CD14-positive monocyte (primary cell): ENCODE data around the gene HSPB1. TPM values are rescaled to one million over a fixed set of nuclear protein-coding genes. Genes with fewer than 3 reads are reported as not detected.

Source experiments
- DNase-seq, 3 donors: peaks; one replicate each; pipeline ENCODE4 v3.0.0-alpha.2; 2011 to 2022
- H2AFZ ChIP-seq: 2 replicates; pipeline ENCODE4 v1.6.0; 2012; ENCODE audit warnings: mild to moderate bottlenecking, low read depth, low read length, inconsistent platforms; ENCODE audit not compliant: insufficient read depth, poor library complexity, severe bottlenecking
- H3K27ac ChIP-seq, 2 donors: 1 replicate in 1 of 2; 2 replicates in 1 of 2; pipeline ENCODE4 v1.5.1; 2012 to 2013; ENCODE audit warnings: low read length in 2 of 2, control low read depth in 1 of 2, inconsistent platforms in 1 of 2, low read depth in 1 of 2, mild to moderate bottlenecking in 1 of 2
- H3K27me3 ChIP-seq, 2 donors: one replicate each; pipeline versions ENCODE4 v1.6.0 to v1.6.1; 2011 to 2013; ENCODE audit warnings: low read length in 2 of 2; ENCODE audit not compliant: control insufficient read depth in 2 of 2, insufficient read depth in 2 of 2
- H3K36me3 ChIP-seq, 2 donors: replicated peaks in 1 of 2; 1 replicate in 1 of 2; 2 replicates in 1 of 2; pipeline versions ENCODE4 v1.5.1 to v1.6.1; 2012 to 2013; ENCODE audit warnings: low read length in 2 of 2, control low read depth in 1 of 2, inconsistent platforms in 1 of 2, mild to moderate bottlenecking in 1 of 2; ENCODE audit not compliant: insufficient read depth in 2 of 2, control insufficient read depth in 1 of 2
- H3K4me1 ChIP-seq, 2 donors: 1 replicate in 1 of 2; 2 replicates in 1 of 2; pipeline versions ENCODE4 v1.5.1 to v1.6.1; 2012 to 2013; ENCODE audit warnings: low read length in 2 of 2, control low read depth in 1 of 2, inconsistent platforms in 1 of 2, mild to moderate bottlenecking in 1 of 2, moderate library complexity in 1 of 2; ENCODE audit not compliant: insufficient read depth in 2 of 2, control insufficient read depth in 1 of 2
- H3K4me2 ChIP-seq: replicated peaks from 2 replicates; pipeline ENCODE3; 2012; ENCODE audit warnings: low read length, moderate library complexity, mild to moderate bottlenecking; ENCODE audit not compliant: poor library complexity, severe bottlenecking; ENCODE audit errors: extremely low read depth
- H3K4me3 ChIP-seq, 3 experiments: fragments of 200-600 bp in 1 of 3; sonication (generic) in 1 of 3; replicated peaks in 1 of 3; 1 replicate in 2 of 3; 2 replicates in 1 of 3; pipeline ENCODE4 v1.5.1; 2011 to 2013; ENCODE audit warnings: low read length in 3 of 3, mild to moderate bottlenecking in 3 of 3, control low read depth in 2 of 3, low read depth in 2 of 3, inconsistent platforms in 1 of 3, moderate library complexity in 1 of 3
- H3K79me2 ChIP-seq: 2 replicates; pipeline ENCODE4 v1.6.0; 2012; ENCODE audit warnings: mild to moderate bottlenecking, control low read depth, inconsistent platforms, low read length, moderate library complexity; ENCODE audit not compliant: insufficient read depth
- H3K9ac ChIP-seq: 2 replicates; pipeline ENCODE4 v1.6.0; 2017; ENCODE audit warnings: low read length, mild to moderate bottlenecking; ENCODE audit not compliant: insufficient read depth, poor library complexity, severe bottlenecking
- H3K9me3 ChIP-seq, 2 donors: replicated peaks in 1 of 2; 1 replicate in 1 of 2; 2 replicates in 1 of 2; pipeline versions ENCODE4 v1.5.1 to v1.6.1; 2012 to 2013; ENCODE audit warnings: low read length in 2 of 2, control low read depth in 1 of 2; ENCODE audit not compliant: control insufficient read depth in 1 of 2, insufficient read depth in 1 of 2
- H4K20me1 ChIP-seq: 2 replicates; pipeline ENCODE4 v1.6.0; 2012; ENCODE audit warnings: mild to moderate bottlenecking, low read length, control low read depth, moderate library complexity; ENCODE audit not compliant: insufficient read depth
- H3K27ac Mint-ChIP-seq, 7 donors: one replicate each; pipeline ENCODE4 v1.8.0; 2020; ENCODE audit warnings: mild to moderate bottlenecking in 7 of 7, mixed read lengths in 7 of 7, moderate library complexity in 6 of 7, inconsistent platforms in 2 of 7
- H3K27me3 Mint-ChIP-seq, 3 donors: one replicate each; pipeline ENCODE4 v1.8.0; 2021 to 2022; ENCODE audit warnings: low read depth in 3 of 3, mild to moderate bottlenecking in 3 of 3, mixed read lengths in 3 of 3, moderate library complexity in 3 of 3, inconsistent platforms in 1 of 3
- H3K36me3 Mint-ChIP-seq, 2 donors: one replicate each; pipeline ENCODE4 v1.8.0; 2020; ENCODE audit warnings: mixed read lengths in 2 of 2, inconsistent platforms in 1 of 2, mild to moderate bottlenecking in 1 of 2
- H3K4me1 Mint-ChIP-seq: one replicate; pipeline ENCODE4 v1.8.0; 2020; ENCODE audit warnings: mild to moderate bottlenecking, mixed read lengths
- H3K4me3 Mint-ChIP-seq, 2 donors: one replicate each; pipeline ENCODE4 v1.8.0; 2020; ENCODE audit warnings: mild to moderate bottlenecking in 2 of 2, mixed read lengths in 2 of 2, moderate library complexity in 1 of 2
- H3K9me3 Mint-ChIP-seq, 7 donors: one replicate each; pipeline ENCODE4 v1.8.0; 2020 to 2022; ENCODE audit warnings: mixed read lengths in 7 of 7, mild to moderate bottlenecking in 6 of 7, moderate library complexity in 6 of 7, inconsistent platforms in 2 of 7
- WGBS: methylation state at CpG from one replicate; pipeline ENCODE4 v1.1.5; 2013; ENCODE audit warnings: missing lambda C conversion rate; ENCODE audit not compliant: insufficient coverage; 5-methylcytosine and 5-hydroxymethylcytosine counted together
- intact Hi-C, 2 donors: fragments of 100-400 bp; cut with micrococcal nuclease; formaldehyde crosslinking; loops; one replicate each; pipeline versions ENCODE4 v1.15.0 to v1.15.1; 2023
- polyA plus RNA-seq, 3 donors: library from polyadenylated mRNA; depleted of rRNA in 1 of 3; unstranded in 2 of 3; stranded (reverse) in 1 of 3; fragments of 300-500 nt in 2 of 3; fragments of >200 nt in 1 of 3; fragmentation: Illumina TruSeq in 2 of 3; gene quantifications; 1 replicate in 2 of 3; 2 replicates in 1 of 3; pipeline ENCODE4 v1.2.3, GENCODE V29; 2012 to 2021
- TF ChIP-seq, protein P1 (sequence below): fragments of 200-600 bp; IDR thresholded peaks from one replicate; pipeline ENCODE4 v1.8.0; 2022; ENCODE audit warnings: antibody characterized with exemption, mild to moderate bottlenecking

The HSPB1 gene
- polyA plus RNA-seq, 3 donors = 8.3 to 20.7 (median 8.9) TPM

DNA sequence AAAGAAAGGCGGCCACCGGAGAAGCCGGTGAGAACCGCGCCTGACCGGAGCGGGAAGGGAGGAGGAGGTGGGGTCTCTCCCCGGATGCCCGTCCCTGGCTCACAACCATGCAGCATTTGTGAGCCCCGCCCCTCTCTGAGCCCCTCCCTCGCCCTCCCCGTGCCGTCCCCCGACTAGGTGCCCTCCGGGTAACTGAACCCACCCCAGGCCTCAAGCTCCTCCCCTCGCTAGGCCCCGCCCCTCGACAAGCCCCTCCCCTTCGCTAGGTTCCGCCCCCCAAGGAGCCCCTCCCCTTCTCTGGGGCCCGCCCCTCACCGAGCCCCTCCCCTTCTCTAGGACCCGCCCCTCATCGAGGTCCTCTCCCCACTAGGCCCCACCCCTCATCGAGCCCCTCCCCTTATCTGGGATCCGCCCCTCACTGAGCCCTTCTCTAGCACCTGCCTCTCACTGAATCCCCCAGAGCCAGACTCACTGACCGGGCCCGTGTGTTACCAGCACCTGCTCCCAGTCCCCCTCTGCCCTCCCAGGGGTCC is 42.2 kb upstream of the HSPB1 start:
- H3K27me3 ChIP-seq = peaks cover 7 to 28% of the 10 kb centered on the region in 2 donors
- no peaks in the 10 kb centered on the region for H3K4me1 ChIP-seq
- H2AFZ ChIP-seq = no peak overlapping the region
- peak overlapping the region in 1 of 2 donors; percentile 67 for H3K4me3 Mint-ChIP-seq
- peaks cover 0 to 2% of the 10 kb centered on the region in 2 donors for H3K36me3 Mint-ChIP-seq
- H3K4me2 ChIP-seq = peak overlapping the region; percentile 44
- no peaks in the 10 kb centered on the region for H4K20me1 ChIP-seq
- H3K9ac ChIP-seq = no peak overlapping the region
- peaks cover 5% of the 10 kb centered on the region for H3K4me1 Mint-ChIP-seq
- no peak overlapping the region for H3K27ac Mint-ChIP-seq
- TF ChIP-seq, protein P1, sequence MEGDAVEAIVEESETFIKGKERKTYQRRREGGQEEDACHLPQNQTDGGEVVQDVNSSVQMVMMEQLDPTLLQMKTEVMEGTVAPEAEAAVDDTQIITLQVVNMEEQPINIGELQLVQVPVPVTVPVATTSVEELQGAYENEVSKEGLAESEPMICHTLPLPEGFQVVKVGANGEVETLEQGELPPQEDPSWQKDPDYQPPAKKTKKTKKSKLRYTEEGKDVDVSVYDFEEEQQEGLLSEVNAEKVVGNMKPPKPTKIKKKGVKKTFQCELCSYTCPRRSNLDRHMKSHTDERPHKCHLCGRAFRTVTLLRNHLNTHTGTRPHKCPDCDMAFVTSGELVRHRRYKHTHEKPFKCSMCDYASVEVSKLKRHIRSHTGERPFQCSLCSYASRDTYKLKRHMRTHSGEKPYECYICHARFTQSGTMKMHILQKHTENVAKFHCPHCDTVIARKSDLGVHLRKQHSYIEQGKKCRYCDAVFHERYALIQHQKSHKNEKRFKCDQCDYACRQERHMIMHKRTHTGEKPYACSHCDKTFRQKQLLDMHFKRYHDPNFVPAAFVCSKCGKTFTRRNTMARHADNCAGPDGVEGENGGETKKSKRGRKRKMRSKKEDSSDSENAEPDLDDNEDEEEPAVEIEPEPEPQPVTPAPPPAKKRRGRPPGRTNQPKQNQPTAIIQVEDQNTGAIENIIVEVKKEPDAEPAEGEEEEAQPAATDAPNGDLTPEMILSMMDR = no peak
- H3K9me3 ChIP-seq = no peaks in the 10 kb centered on the region
- H3K9me3 Mint-ChIP-seq = peaks cover 0 to 20% (median 6%) of the 10 kb centered on the region in 7 donors
- H3K4me3 ChIP-seq = no peak overlapping the region
- no peak overlapping the region for H3K27ac ChIP-seq
- WGBS = 3% methylated on average over 6 of the region's 28 CpGs
- no peaks in the 10 kb centered on the region for H3K79me2 ChIP-seq
- no peak for DNase-seq
- H3K27me3 Mint-ChIP-seq = peaks cover 40 to 63% (median 45%) of the 10 kb centered on the region in 3 donors
- no peaks in the 10 kb centered on the region for H3K36me3 ChIP-seq
- intact Hi-C loops = loop anchor here in 1 of 2 donors (5.0 kb wide), 1 partner anchor 83 kb away; no protein-coding TSS in a partner anchor

DNA sequence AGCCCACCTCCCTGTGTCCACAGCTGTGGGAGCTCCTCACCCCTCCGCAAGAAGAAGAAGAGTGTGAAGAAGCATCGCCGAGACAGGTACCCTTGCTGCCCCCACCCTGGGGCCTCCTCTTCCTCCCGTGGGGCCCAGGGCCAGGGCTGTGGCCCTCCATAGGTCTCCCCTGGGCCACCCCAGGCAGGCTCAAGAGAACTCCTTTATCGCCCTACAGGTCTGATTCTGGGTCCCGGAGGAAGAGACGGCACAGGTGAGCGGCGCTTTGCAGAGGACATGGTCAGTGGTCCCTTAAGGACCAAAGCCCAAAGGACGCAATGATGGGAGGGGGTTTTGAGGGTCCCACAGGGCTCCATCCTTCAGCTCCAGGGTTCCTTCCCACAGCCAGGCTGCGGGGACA is 41.1 kb upstream of the HSPB1 start:
- H3K27me3 ChIP-seq = peaks cover 7 to 28% of the 10 kb centered on the region in 2 donors
- H3K4me3 Mint-ChIP-seq = no peak overlapping the region
- no peak for DNase-seq
- intact Hi-C loops = loop anchor here in 1 of 2 donors (5.0 kb wide), 1 partner anchor 84 kb away; no protein-coding TSS in a partner anchor
- no peak overlapping the region for H3K4me3 ChIP-seq
- no peaks in the 10 kb centered on the region for H3K9me3 ChIP-seq
- H3K27ac ChIP-seq = no peak overlapping the region
- 82% methylated on average over 6 of the region's 11 CpGs for WGBS
- no peaks in the 10 kb centered on the region for H3K36me3 ChIP-seq
- no peaks in the 10 kb centered on the region for H3K79me2 ChIP-seq
- H3K27me3 Mint-ChIP-seq = peaks cover 43 to 55% (median 46%) of the 10 kb centered on the region in 3 donors
- H3K36me3 Mint-ChIP-seq = peaks cover 0 to 2% of the 10 kb centered on the region in 2 donors
- no peak overlapping the region for H3K27ac Mint-ChIP-seq
- H4K20me1 ChIP-seq = no peaks in the 10 kb centered on the region
- no peak overlapping the region for H2AFZ ChIP-seq
- H3K9ac ChIP-seq = no peak overlapping the region
- H3K4me1 ChIP-seq = no peaks in the 10 kb centered on the region
- TF ChIP-seq, protein P1 = no peak
- peaks cover 5% of the 10 kb centered on the region for H3K4me1 Mint-ChIP-seq
- no peak overlapping the region for H3K4me2 ChIP-seq
- peaks cover 0 to 19% (median 6%) of the 10 kb centered on the region in 7 donors for H3K9me3 Mint-ChIP-seq
